ENCODE measurements around the gene RPN1.
"Not testable (repeated sequence)": the region's sequence is repeated elsewhere in the genome, so short reads cannot be mapped to it uniquely, and the experiment has no call there.

The RPN1 gene

GRCh38 chr3:128609294-128609693 is 41.3 kb downstream of the RPN1 start:
- no peak for DNase-seq (ENCODE audit: low read depth)

GRCh38 chr3:128607710-128608048 is 42.9 kb downstream of the RPN1 start:
- no peak for DNase-seq (ENCODE audit: low read depth)

GRCh38 chr3:128606094-128606493 is 44.5 kb downstream of the RPN1 start:
- no peak for DNase-seq (ENCODE audit: low read depth)

- DNase-seq (ENCODE audit: low read depth): no peak
Observed at GRCh38 chr3:128605091-128606046, 45.2 kb downstream of the RPN1 start.

GRCh38 chr3:128603811-128604775 is 46.5 kb downstream of the RPN1 start:
- DNase-seq (ENCODE audit: low read depth): no peak

GRCh38 chr3:128603313-128603712 is 47.3 kb downstream of the RPN1 start:
- DNase-seq (ENCODE audit: low read depth): no peak

GRCh38 chr3:128598884-128599664 is 51.5 kb downstream of the RPN1 start:
- no peak for DNase-seq (ENCODE audit: low read depth)

GRCh38 chr3:128597900-128598299 is 52.7 kb downstream of the RPN1 start:
- DNase-seq (ENCODE audit: low read depth): no peak

GRCh38 chr3:128592864-128593263 is 57.8 kb downstream of the RPN1 start:
- DNase-seq (ENCODE audit: low read depth): no peak

- DNase-seq (ENCODE audit: low read depth): no peak
Observed at GRCh38 chr3:128591738-128592426, 58.7 kb downstream of the RPN1 start.

GRCh38 chr3:128590948-128591347 is 59.7 kb downstream of the RPN1 start:
- no peak for DNase-seq (ENCODE audit: low read depth)

- DNase-seq (ENCODE audit: low read depth): not testable (repeated sequence)
Observed at GRCh38 chr3:128589985-128590384, 60.6 kb downstream of the RPN1 start.

GRCh38 chr3:128588147-128588546 is 62.5 kb downstream of the RPN1 start:
- DNase-seq (ENCODE audit: low read depth): no peak

- no peak for DNase-seq (ENCODE audit: low read depth)
Observed at GRCh38 chr3:128587391-128587790, 63.2 kb downstream of the RPN1 start.

GRCh38 chr3:128586932-128587331 is 63.7 kb downstream of the RPN1 start:
- DNase-seq (ENCODE audit: low read depth): not testable (repeated sequence)

GRCh38 chr3:128586391-128586790 is 64.2 kb downstream of the RPN1 start:
- DNase-seq (ENCODE audit: low read depth): not testable (repeated sequence)

GRCh38 chr3:128585974-128586373 is 64.6 kb downstream of the RPN1 start:
- DNase-seq (ENCODE audit: low read depth): no peak

GRCh38 chr3:128585189-128585588 is 65.4 kb downstream of the RPN1 start:
- DNase-seq (ENCODE audit: low read depth): no peak

GRCh38 chr3:128584412-128585020 is 66.1 kb downstream of the RPN1 start:
- no peak for DNase-seq (ENCODE audit: low read depth)

GRCh38 chr3:128581566-128581965 is 69.1 kb downstream of the RPN1 start:
- DNase-seq (ENCODE audit: low read depth): no peak

- DNase-seq (ENCODE audit: low read depth): no peak
Observed at GRCh38 chr3:128579927-128580326, 70.7 kb downstream of the RPN1 start.

Measured in GM04503 (cell line).